ENCODE results near the gene HOPX. TPM values are rescaled to one million over a fixed set of nuclear protein-coding genes. Genes with fewer than 3 reads are reported as not detected.
A peak's percentile ranks its signal among the peaks of the same experiment; 100 is the strongest.
"Not testable (repeated sequence)": the region's sequence is repeated elsewhere in the genome, so short reads cannot be mapped to it uniquely, and the experiment has no call there.

HOPX gene
- total RNA-seq, 1 experiment from 2014 or later = not detected

DNA sequence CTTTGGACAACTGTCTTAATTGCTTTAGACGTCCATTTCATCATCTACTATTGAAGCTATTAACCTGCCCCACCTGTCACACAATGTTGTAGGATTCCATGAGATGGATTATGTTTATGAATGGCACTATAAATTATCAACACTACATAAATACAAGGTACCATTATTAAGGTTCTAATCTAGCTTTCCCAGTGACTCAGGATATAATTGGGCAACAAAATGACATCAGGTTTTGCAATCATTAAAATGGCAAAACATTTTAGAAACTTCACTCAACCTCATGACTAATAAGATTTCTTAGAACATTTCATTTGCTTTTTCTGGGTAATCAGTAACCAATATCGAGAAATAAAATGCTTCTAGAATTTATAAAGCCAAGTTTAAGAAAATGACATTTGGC, 9.2 kb downstream of the HOPX start:
- POLR2A ChIA-PET (ENCODE audit: low non-redundant PET) = no interaction called here

DNA sequence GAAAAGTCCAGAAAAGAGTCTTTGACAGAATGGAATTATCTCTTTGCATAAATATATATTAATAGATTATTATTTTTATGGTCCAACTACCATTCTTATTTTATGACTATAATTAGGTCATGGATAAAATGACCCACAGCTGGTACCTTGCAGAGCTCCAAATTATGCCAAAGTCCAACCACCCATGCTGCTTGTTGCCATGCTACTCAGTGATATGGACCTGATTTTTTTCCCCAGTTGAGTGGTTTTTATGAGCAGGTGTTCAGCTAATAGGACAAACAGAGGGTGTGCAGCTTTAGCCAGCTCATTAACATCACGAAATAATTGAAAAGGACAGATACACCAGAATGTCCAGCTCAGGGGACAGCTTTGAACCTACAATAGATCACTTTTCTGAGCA, 9.7 kb downstream of the HOPX start:
- Histone ChIP-seq H3K4me3 (ENCODE audit: low read depth, low read length, poor library complexity, severe bottlenecking) (no peak overlapping the region), H3K36me3 (ENCODE audit: insufficient read depth, low read length, poor library complexity, severe bottlenecking) (no peaks in the 10 kb centered on the region), H3K27me3 (replicated peaks; ENCODE audit: insufficient read depth, low read depth, low read length, poor library complexity) (no peaks in the 10 kb centered on the region), H3K4me1 (ENCODE audit: insufficient read depth, low read length, poor library complexity, severe bottlenecking) (no peaks in the 10 kb centered on the region), H3K9me3 (ENCODE audit: low read depth, low read length, poor library complexity, severe bottlenecking) (no peaks in the 10 kb centered on the region), H3K27ac (ENCODE audit: low read depth, low read length, poor library complexity, severe bottlenecking) (no peak overlapping the region)
- ChIA-PET POLR2A (ENCODE audit: low non-redundant PET) (no interaction called here), CTCF (no interaction called here)
- BruUV-seq (replicated peaks) = no TSS peak
- intact Hi-C loops (cut with micrococcal nuclease; ENCODE audit: unreplicated experiment) = no loop called here
- TF ChIP-seq EZH2 (IDR thresholded peaks at IDR 0.05; ENCODE audit: borderline replicate concordance, low read depth, low read length, poor library complexity, severe bottlenecking) = no peak
- TF ChIP-seq, protein P1, sequence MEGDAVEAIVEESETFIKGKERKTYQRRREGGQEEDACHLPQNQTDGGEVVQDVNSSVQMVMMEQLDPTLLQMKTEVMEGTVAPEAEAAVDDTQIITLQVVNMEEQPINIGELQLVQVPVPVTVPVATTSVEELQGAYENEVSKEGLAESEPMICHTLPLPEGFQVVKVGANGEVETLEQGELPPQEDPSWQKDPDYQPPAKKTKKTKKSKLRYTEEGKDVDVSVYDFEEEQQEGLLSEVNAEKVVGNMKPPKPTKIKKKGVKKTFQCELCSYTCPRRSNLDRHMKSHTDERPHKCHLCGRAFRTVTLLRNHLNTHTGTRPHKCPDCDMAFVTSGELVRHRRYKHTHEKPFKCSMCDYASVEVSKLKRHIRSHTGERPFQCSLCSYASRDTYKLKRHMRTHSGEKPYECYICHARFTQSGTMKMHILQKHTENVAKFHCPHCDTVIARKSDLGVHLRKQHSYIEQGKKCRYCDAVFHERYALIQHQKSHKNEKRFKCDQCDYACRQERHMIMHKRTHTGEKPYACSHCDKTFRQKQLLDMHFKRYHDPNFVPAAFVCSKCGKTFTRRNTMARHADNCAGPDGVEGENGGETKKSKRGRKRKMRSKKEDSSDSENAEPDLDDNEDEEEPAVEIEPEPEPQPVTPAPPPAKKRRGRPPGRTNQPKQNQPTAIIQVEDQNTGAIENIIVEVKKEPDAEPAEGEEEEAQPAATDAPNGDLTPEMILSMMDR (conservative IDR thresholded peaks at IDR 0.05; ENCODE audit: low read depth, low read length) = no peak
- no peak for DNase-seq (ENCODE audit: low spot score)

More for the DNA sequence above, 9.2 kb downstream of the HOPX start:
- H3K27ac ChIP-seq (ENCODE audit: low read depth, low read length, poor library complexity, severe bottlenecking) = no peak overlapping the region
- no peaks in the 10 kb centered on the region for H3K4me1 ChIP-seq (ENCODE audit: insufficient read depth, low read length, poor library complexity, severe bottlenecking)
- TF ChIP-seq, protein P1 (conservative IDR thresholded peaks at IDR 0.05; ENCODE audit: low read depth, low read length) = no peak
- H3K27me3 ChIP-seq (replicated peaks; ENCODE audit: insufficient read depth, low read depth, low read length, poor library complexity) = no peaks in the 10 kb centered on the region
- no TSS peak for BruUV-seq (replicated peaks)
- H3K9me3 ChIP-seq (ENCODE audit: low read depth, low read length, poor library complexity, severe bottlenecking) = no peaks in the 10 kb centered on the region
- no peak for DNase-seq (ENCODE audit: low spot score)
- no peak overlapping the region for H3K4me3 ChIP-seq (ENCODE audit: low read depth, low read length, poor library complexity, severe bottlenecking)
- CTCF ChIA-PET = no interaction called here
- H3K36me3 ChIP-seq (ENCODE audit: insufficient read depth, low read length, poor library complexity, severe bottlenecking) = no peaks in the 10 kb centered on the region
- intact Hi-C loops (cut with micrococcal nuclease; ENCODE audit: unreplicated experiment) = no loop called here

DNA sequence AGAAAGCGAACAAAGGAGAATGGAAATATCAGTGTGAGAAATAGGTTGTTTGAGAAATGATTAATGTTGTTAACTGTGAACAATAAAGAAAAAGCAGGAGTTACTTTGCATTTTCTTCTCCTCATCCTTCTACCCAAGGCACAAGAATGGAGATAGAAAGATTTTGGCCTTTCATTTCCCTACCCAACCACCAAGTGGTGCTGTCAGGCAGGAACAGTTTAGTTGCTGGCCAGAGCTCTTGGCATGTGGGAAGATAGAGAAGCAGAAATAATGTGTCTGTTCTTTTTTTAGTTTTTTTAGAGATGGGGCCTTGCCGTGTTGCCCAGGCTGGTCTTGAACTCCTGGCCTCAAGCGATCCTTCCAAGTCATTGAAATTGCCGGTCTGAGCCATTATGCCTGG, 12.8 kb downstream of the HOPX start:
- no peak overlapping the region for H3K4me3 ChIP-seq (ENCODE audit: low read depth, low read length, poor library complexity, severe bottlenecking)
- BruUV-seq (replicated peaks) = no TSS peak
- no peak for TF ChIP-seq EZH2 (IDR thresholded peaks at IDR 0.05; ENCODE audit: borderline replicate concordance, low read depth, low read length, poor library complexity, severe bottlenecking)
- TF ChIP-seq, protein P1 (conservative IDR thresholded peaks at IDR 0.05; ENCODE audit: low read depth, low read length) = 0 out of 2 replicates have a peak, but pooled peaks have one; percentile 18
- intact Hi-C loops (cut with micrococcal nuclease; ENCODE audit: unreplicated experiment) = no loop called here
- H3K27me3 ChIP-seq (replicated peaks; ENCODE audit: insufficient read depth, low read depth, low read length, poor library complexity) = no peaks in the 10 kb centered on the region
- DNase-seq (ENCODE audit: low spot score) = no peak
- no peaks in the 10 kb centered on the region for H3K36me3 ChIP-seq (ENCODE audit: insufficient read depth, low read length, poor library complexity, severe bottlenecking)
- POLR2A ChIA-PET (ENCODE audit: low non-redundant PET) = no interaction called here
- H3K27ac ChIP-seq (ENCODE audit: low read depth, low read length, poor library complexity, severe bottlenecking) = no peak overlapping the region
- no peaks in the 10 kb centered on the region for H3K9me3 ChIP-seq (ENCODE audit: low read depth, low read length, poor library complexity, severe bottlenecking)
- CTCF ChIA-PET = no interaction called here
- no peaks in the 10 kb centered on the region for H3K4me1 ChIP-seq (ENCODE audit: insufficient read depth, low read length, poor library complexity, severe bottlenecking)

DNA sequence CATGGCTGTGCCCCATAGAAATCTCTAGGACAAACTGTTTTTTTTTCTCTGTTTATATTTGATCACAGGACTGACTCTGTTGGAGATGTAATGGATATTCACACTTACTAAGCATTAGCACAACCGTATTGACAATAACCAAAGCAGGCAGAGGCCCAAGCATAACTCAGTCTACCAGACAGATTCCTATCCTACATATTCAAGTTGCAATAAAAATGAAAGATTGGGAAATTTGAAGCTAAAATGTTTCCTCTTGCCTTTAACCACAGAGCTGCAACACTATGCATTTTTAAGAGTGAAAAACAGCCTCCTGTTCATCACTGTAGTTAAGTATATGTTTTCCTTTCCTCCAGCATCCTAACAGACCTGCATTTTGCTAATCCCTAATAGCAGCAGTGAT, 13.7 kb downstream of the HOPX start:
- intact Hi-C loops (cut with micrococcal nuclease; ENCODE audit: unreplicated experiment); CTCF ChIA-PET; H3K4me3 ChIP-seq (ENCODE audit: low read depth, low read length, poor library complexity, severe bottlenecking); H3K9me3 ChIP-seq (ENCODE audit: low read depth, low read length, poor library complexity, severe bottlenecking); DNase-seq (ENCODE audit: low spot score); H3K36me3 ChIP-seq (ENCODE audit: insufficient read depth, low read length, poor library complexity, severe bottlenecking); POLR2A ChIA-PET (ENCODE audit: low non-redundant PET); H3K27me3 ChIP-seq (replicated peaks; ENCODE audit: insufficient read depth, low read depth, low read length, poor library complexity); H3K4me1 ChIP-seq (ENCODE audit: insufficient read depth, low read length, poor library complexity, severe bottlenecking); H3K27ac ChIP-seq (ENCODE audit: low read depth, low read length, poor library complexity, severe bottlenecking); BruUV-seq (replicated peaks): not testable (repeated sequence)
